ENCODE results near the gene FBXO45.
"Not testable (repeated sequence)": the region's sequence is repeated elsewhere in the genome, so short reads cannot be mapped to it uniquely, and the experiment has no call there.

Gene FBXO45

GRCh38 chr3:196597971-196598733 is 29.7 kb downstream of the FBXO45 start:
- peak overlapping the region; percentile 77 for H3K4me3 Mint-ChIP-seq
- H3K4me1 Mint-ChIP-seq, H3K36me3 Mint-ChIP-seq, H3K9me3 Mint-ChIP-seq, H3K27me3 Mint-ChIP-seq, H3K27ac Mint-ChIP-seq: not testable (repeated sequence)

GRCh38 chr3:196599734-196600128 is 31.3 kb downstream of the FBXO45 start:
- no peak overlapping the region for H3K4me3 Mint-ChIP-seq
- peaks cover 15% of the 10 kb centered on the region for H3K4me1 Mint-ChIP-seq
- no peaks in the 10 kb centered on the region for H3K9me3 Mint-ChIP-seq
- H3K27ac Mint-ChIP-seq: no peak overlapping the region
- H3K36me3 Mint-ChIP-seq: no peaks in the 10 kb centered on the region
- H3K27me3 Mint-ChIP-seq: no peaks in the 10 kb centered on the region

GRCh38 chr3:196600359-196600758 is 31.9 kb downstream of the FBXO45 start:
- Mint-ChIP-seq H3K9me3 (no peaks in the 10 kb centered on the region), H3K27me3 (no peaks in the 10 kb centered on the region), H3K36me3 (no peaks in the 10 kb centered on the region), H3K4me1 (peaks cover 20% of the 10 kb centered on the region), H3K27ac (no peak overlapping the region), H3K4me3 (no peak overlapping the region)

GRCh38 chr3:196602673-196603072 is 34.2 kb downstream of the FBXO45 start:
- Mint-ChIP-seq H3K9me3 (no peaks in the 10 kb centered on the region), H3K4me1 (peaks cover 20% of the 10 kb centered on the region), H3K27me3 (no peaks in the 10 kb centered on the region), H3K36me3 (no peaks in the 10 kb centered on the region), H3K4me3 (no peak overlapping the region), H3K27ac (no peak overlapping the region)

GRCh38 chr3:196603683-196604082 is 35.2 kb downstream of the FBXO45 start:
- Mint-ChIP-seq H3K4me1 (peaks cover 12% of the 10 kb centered on the region), H3K9me3 (no peaks in the 10 kb centered on the region), H3K4me3 (no peak overlapping the region), H3K27me3 (no peaks in the 10 kb centered on the region), H3K36me3 (no peaks in the 10 kb centered on the region), H3K27ac (no peak overlapping the region)

- Mint-ChIP-seq H3K4me3 (no peak overlapping the region), H3K27ac (no peak overlapping the region), H3K36me3 (no peaks in the 10 kb centered on the region), H3K9me3 (no peaks in the 10 kb centered on the region), H3K27me3 (no peaks in the 10 kb centered on the region), H3K4me1 (peaks cover 20% of the 10 kb centered on the region)
Observed at GRCh38 chr3:196604548-196604947, 36.1 kb downstream of the FBXO45 start.

- H3K4me1 Mint-ChIP-seq: peaks cover 45% of the 10 kb centered on the region
- H3K36me3 Mint-ChIP-seq: no peaks in the 10 kb centered on the region
- H3K27me3 Mint-ChIP-seq: no peaks in the 10 kb centered on the region
- H3K27ac Mint-ChIP-seq: no peak overlapping the region
- no peaks in the 10 kb centered on the region for H3K9me3 Mint-ChIP-seq
- no peak overlapping the region for H3K4me3 Mint-ChIP-seq
Observed at GRCh38 chr3:196608693-196609092, 40.2 kb downstream of the FBXO45 start.

GRCh38 chr3:196609343-196609775 is 40.9 kb downstream of the FBXO45 start:
- Mint-ChIP-seq H3K4me1 (peaks cover 44% of the 10 kb centered on the region), H3K27ac (peak overlapping the region; percentile 7), H3K36me3 (no peaks in the 10 kb centered on the region), H3K9me3 (no peaks in the 10 kb centered on the region), H3K27me3 (no peaks in the 10 kb centered on the region), H3K4me3 (peak overlapping the region; percentile 56)

- peaks cover 38% of the 10 kb centered on the region for H3K4me1 Mint-ChIP-seq
- H3K27ac Mint-ChIP-seq: peak overlapping the region; percentile 7
- no peaks in the 10 kb centered on the region for H3K36me3 Mint-ChIP-seq
- H3K4me3 Mint-ChIP-seq: peak overlapping the region; percentile 56
- no peaks in the 10 kb centered on the region for H3K27me3 Mint-ChIP-seq
- no peaks in the 10 kb centered on the region for H3K9me3 Mint-ChIP-seq
Observed at GRCh38 chr3:196609805-196610515, 41.5 kb downstream of the FBXO45 start.

GRCh38 chr3:196611761-196612483 is 43.5 kb downstream of the FBXO45 start:
- H3K4me1 Mint-ChIP-seq: peaks cover 34% of the 10 kb centered on the region
- H3K27ac Mint-ChIP-seq: peak overlapping the region; percentile 8

GRCh38 chr3:196615234-196615633 is 46.8 kb downstream of the FBXO45 start:
- H3K4me1 Mint-ChIP-seq: peaks cover 25% of the 10 kb centered on the region
- not testable (repeated sequence) for H3K4me3 Mint-ChIP-seq, H3K36me3 Mint-ChIP-seq, H3K27ac Mint-ChIP-seq, H3K9me3 Mint-ChIP-seq, H3K27me3 Mint-ChIP-seq

More at GRCh38 chr3:196611761-196612483, 43.5 kb downstream of the FBXO45 start:
- H3K36me3 Mint-ChIP-seq: no peaks in the 10 kb centered on the region
- H3K9me3 Mint-ChIP-seq: no peaks in the 10 kb centered on the region
- H3K4me3 Mint-ChIP-seq: peak overlapping the region; percentile 34
- H3K27me3 Mint-ChIP-seq: no peaks in the 10 kb centered on the region

- Mint-ChIP-seq H3K4me3 (no peak overlapping the region), H3K9me3 (no peaks in the 10 kb centered on the region), H3K4me1 (peaks cover 19% of the 10 kb centered on the region), H3K27ac (no peak overlapping the region), H3K36me3 (no peaks in the 10 kb centered on the region), H3K27me3 (no peaks in the 10 kb centered on the region)
Observed at GRCh38 chr3:196617256-196617655, 48.8 kb downstream of the FBXO45 start.

- peaks cover 14% of the 10 kb centered on the region for H3K4me1 Mint-ChIP-seq
- no peaks in the 10 kb centered on the region for H3K36me3 Mint-ChIP-seq
- H3K27me3 Mint-ChIP-seq: no peaks in the 10 kb centered on the region
- no peak overlapping the region for H3K4me3 Mint-ChIP-seq
- H3K27ac Mint-ChIP-seq: no peak overlapping the region
- H3K9me3 Mint-ChIP-seq: no peaks in the 10 kb centered on the region
Observed at GRCh38 chr3:196619223-196619622, 50.8 kb downstream of the FBXO45 start.

- not testable (repeated sequence) for H3K9me3 Mint-ChIP-seq, H3K27ac Mint-ChIP-seq, H3K27me3 Mint-ChIP-seq, H3K36me3 Mint-ChIP-seq, H3K4me3 Mint-ChIP-seq
- peaks cover 19% of the 10 kb centered on the region for H3K4me1 Mint-ChIP-seq
Observed at GRCh38 chr3:196619627-196620026, 51.2 kb downstream of the FBXO45 start.

GRCh38 chr3:196620161-196620604 is 51.7 kb downstream of the FBXO45 start:
- Mint-ChIP-seq H3K36me3 (no peaks in the 10 kb centered on the region), H3K4me1 (peaks cover 24% of the 10 kb centered on the region), H3K27ac (peak overlapping the region; percentile 46), H3K27me3 (no peaks in the 10 kb centered on the region), H3K9me3 (no peaks in the 10 kb centered on the region), H3K4me3 (no peak overlapping the region)

GRCh38 chr3:196620684-196621083 is 52.2 kb downstream of the FBXO45 start:
- H3K27me3 Mint-ChIP-seq: no peaks in the 10 kb centered on the region
- H3K9me3 Mint-ChIP-seq: no peaks in the 10 kb centered on the region
- peaks cover 28% of the 10 kb centered on the region for H3K4me1 Mint-ChIP-seq
- H3K36me3 Mint-ChIP-seq: no peaks in the 10 kb centered on the region
- no peak overlapping the region for H3K4me3 Mint-ChIP-seq
- peak overlapping the region; percentile 46 for H3K27ac Mint-ChIP-seq

All from activated naive CD4-positive, alpha-beta T cell treated with anti-CD3 and anti-CD28 coated beads, Interleukin-2, amount 50 U/mL, for 24 hours (primary cell).